ENCODE results near the gene MTFR2. TPM values are rescaled to one million over a fixed set of nuclear protein-coding genes. Genes with fewer than 3 reads are reported as not detected.

MTFR2 gene
- total and polyA plus RNA-seq, 4 experiments from 2014 or later: 0.55 to 1.2 (median 1.1) TPM

Other genes with a start within 250 kb of the MTFR2 start
- 100 to 1,000 TPM; 233 to 242 TPM for gene BCLAF1, start 39.5 kb upstream of the MTFR2 start, total RNA-seq
- gene BCLAF1, start 39.5 kb upstream of the MTFR2 start, polyA plus RNA-seq: 100 to 1,000 TPM in 1 of 2 donors, 10 to 100 TPM in 1; 81.9 to 114 TPM